Measurements from ENCODE around the gene SEMG2.

GRCh38 chr20:45254383-45255262 lies 33.5 kb downstream of the SEMG2 start, which contains the start of gene SLPI:
- TF ChIP-seq, protein P1, sequence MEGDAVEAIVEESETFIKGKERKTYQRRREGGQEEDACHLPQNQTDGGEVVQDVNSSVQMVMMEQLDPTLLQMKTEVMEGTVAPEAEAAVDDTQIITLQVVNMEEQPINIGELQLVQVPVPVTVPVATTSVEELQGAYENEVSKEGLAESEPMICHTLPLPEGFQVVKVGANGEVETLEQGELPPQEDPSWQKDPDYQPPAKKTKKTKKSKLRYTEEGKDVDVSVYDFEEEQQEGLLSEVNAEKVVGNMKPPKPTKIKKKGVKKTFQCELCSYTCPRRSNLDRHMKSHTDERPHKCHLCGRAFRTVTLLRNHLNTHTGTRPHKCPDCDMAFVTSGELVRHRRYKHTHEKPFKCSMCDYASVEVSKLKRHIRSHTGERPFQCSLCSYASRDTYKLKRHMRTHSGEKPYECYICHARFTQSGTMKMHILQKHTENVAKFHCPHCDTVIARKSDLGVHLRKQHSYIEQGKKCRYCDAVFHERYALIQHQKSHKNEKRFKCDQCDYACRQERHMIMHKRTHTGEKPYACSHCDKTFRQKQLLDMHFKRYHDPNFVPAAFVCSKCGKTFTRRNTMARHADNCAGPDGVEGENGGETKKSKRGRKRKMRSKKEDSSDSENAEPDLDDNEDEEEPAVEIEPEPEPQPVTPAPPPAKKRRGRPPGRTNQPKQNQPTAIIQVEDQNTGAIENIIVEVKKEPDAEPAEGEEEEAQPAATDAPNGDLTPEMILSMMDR (IDR thresholded peaks at IDR 0.05), result no peak
- TF ChIP-seq POLR2A (IDR thresholded peaks at IDR 0.05), result no peak

Data from Peyer's patch (tissue), 4 donors.